NB4 (cell line): ENCODE data around the gene CD101.

Source experiments
- DNase-seq: peaks from one replicate; pipeline ENCODE4 v3.0.0; 2010; ENCODE audit warnings: low read depth
- H3K4me3 ChIP-seq: one replicate; pipeline ENCODE4 v1.5.1; 2011; ENCODE audit warnings: mild to moderate bottlenecking, low read depth, low read length, moderate library complexity
- CTCF ChIP-seq: IDR thresholded peaks from one replicate; pipeline ENCODE4 v1.5.1; 2012; ENCODE audit warnings: low read depth, low read length
- MAX ChIP-seq: IDR thresholded peaks from 2 replicates; pipeline ENCODE4 v1.6.1; 2011; ENCODE audit warnings: low read depth, low read length
- MYC ChIP-seq: IDR thresholded peaks from 2 replicates; pipeline ENCODE4 v1.6.1; 2011; ENCODE audit warnings: low read depth, low read length
- POLR2A ChIP-seq: IDR thresholded peaks from 2 replicates; pipeline ENCODE4 v1.6.1; 2011; ENCODE audit warnings: mild to moderate bottlenecking; ENCODE audit not compliant: insufficient read length; ENCODE audit errors: extremely low read depth

The CD101 gene

GRCh38 chr1:117025568-117025967, 24.0 kb downstream of the CD101 start:
- H3K4me3 ChIP-seq, result no peak overlapping the region
- TF ChIP-seq POLR2A, result no peak
- no peak for TF ChIP-seq MYC
- no peak for TF ChIP-seq CTCF
- no peak for TF ChIP-seq MAX
- DNase-seq, result no peak

- no peak for TF ChIP-seq POLR2A
- no peak for TF ChIP-seq MYC
- no peak for TF ChIP-seq MAX
- no peak for TF ChIP-seq CTCF
- H3K4me3 ChIP-seq, result no peak overlapping the region
- DNase-seq, result no peak
These were observed 24.8 kb downstream of the CD101 start for GRCh38 chr1:117026361-117026760.

GRCh38 chr1:117029685-117030084, 28.1 kb downstream of the CD101 start:
- no peak for TF ChIP-seq MAX
- TF ChIP-seq POLR2A, result no peak
- TF ChIP-seq MYC, result no peak
- TF ChIP-seq CTCF, result no peak
- no peak overlapping the region for H3K4me3 ChIP-seq
- no peak for DNase-seq

- no peak for TF ChIP-seq MYC
- no peak for TF ChIP-seq CTCF
- TF ChIP-seq POLR2A, result no peak
- no peak for TF ChIP-seq MAX
- no peak overlapping the region for H3K4me3 ChIP-seq
- DNase-seq, result no peak
These were observed 28.8 kb downstream of the CD101 start for GRCh38 chr1:117030271-117030877.

GRCh38 chr1:117032266-117032665, 30.7 kb downstream of the CD101 start:
- no peak for DNase-seq
- TF ChIP-seq POLR2A (no peak), MYC (no peak), CTCF (no peak), MAX (no peak)

More at GRCh38 chr1:117032266-117032665, 30.7 kb downstream of the CD101 start:
- no peak overlapping the region for H3K4me3 ChIP-seq
